ENCODE results near the gene CCDC88B.

The CCDC88B gene

GRCh38 chr11:64384981-64385944 is 45.3 kb downstream of the CCDC88B start:
- peak in 5 of 42 donors; percentile 8 to 38 (median 13) for DNase-seq
- intact Hi-C loops (cut with DNase I), result no loop called here

- no peak for DNase-seq
- intact Hi-C loops (cut with DNase I), result no loop called here
These were observed 46.1 kb downstream of the CCDC88B start for GRCh38 chr11:64385945-64386704.

GRCh38 chr11:64387916-64388315 is 47.9 kb downstream of the CCDC88B start:
- DNase-seq, result no peak

GRCh38 chr11:64388894-64389293 is 48.9 kb downstream of the CCDC88B start:
- no peak for DNase-seq
- intact Hi-C loops (cut with DNase I), result no loop called here

More at GRCh38 chr11:64387916-64388315, 47.9 kb downstream of the CCDC88B start:
- intact Hi-C loops (cut with DNase I), result no loop called here

GRCh38 chr11:64389851-64390250 is 49.8 kb downstream of the CCDC88B start:
- DNase-seq, result no peak
- intact Hi-C loops (cut with DNase I), result no loop called here

- intact Hi-C loops (cut with DNase I), result no loop called here
These were observed 50.6 kb downstream of the CCDC88B start for GRCh38 chr11:64390558-64390957.

GRCh38 chr11:64391839-64392238 is 51.8 kb downstream of the CCDC88B start:
- DNase-seq, result no peak
- intact Hi-C loops (cut with DNase I), result no loop called here

More at GRCh38 chr11:64390558-64390957, 50.6 kb downstream of the CCDC88B start:
- no peak for DNase-seq

GRCh38 chr11:64395545-64396078 is 55.6 kb downstream of the CCDC88B start:
- DNase-seq, result peak in 9 of 42 donors; percentile 6 to 55 (median 13)
- intact Hi-C loops (cut with DNase I), result no loop called here

- intact Hi-C loops (cut with DNase I), result no loop called here
- peak in 2 of 42 donors; percentile 26 to 41 for DNase-seq
These were observed 56.1 kb downstream of the CCDC88B start for GRCh38 chr11:64396079-64396591.

- intact Hi-C loops (cut with DNase I), result no loop called here
These were observed 60.1 kb downstream of the CCDC88B start for GRCh38 chr11:64400102-64400501.

GRCh38 chr11:64400667-64401066 is 60.7 kb downstream of the CCDC88B start:
- no peak for DNase-seq

More at GRCh38 chr11:64400102-64400501, 60.1 kb downstream of the CCDC88B start:
- no peak for DNase-seq

GRCh38 chr11:64401775-64402174 is 61.8 kb downstream of the CCDC88B start:
- intact Hi-C loops (cut with DNase I), result no loop called here

More at GRCh38 chr11:64400667-64401066, 60.7 kb downstream of the CCDC88B start:
- intact Hi-C loops (cut with DNase I), result no loop called here

GRCh38 chr11:64403106-64403505 is 63.1 kb downstream of the CCDC88B start:
- intact Hi-C loops (cut with DNase I), result no loop called here
- DNase-seq, result no peak

More at GRCh38 chr11:64401775-64402174, 61.8 kb downstream of the CCDC88B start:
- no peak for DNase-seq

- intact Hi-C loops (cut with DNase I), result no loop called here
- peak in 8 of 42 donors; percentile 13 to 42 (median 22) for DNase-seq
These were observed 66.4 kb downstream of the CCDC88B start for GRCh38 chr11:64406221-64406946.
